ENCODE results near the gene EXO5. TPM values are rescaled to one million over a fixed set of nuclear protein-coding genes. Genes with fewer than 3 reads are reported as not detected.

The EXO5 gene
- total and polyA plus RNA-seq, 2 of the 13 experiments (the other 11 are each of a cell fraction or from before 2014, with no cell fraction given) = 9.9 to 20.5 TPM

GRCh38 chr1:40476924-40477677, 31.5 kb upstream of the EXO5 start, which contains the start of gene ZFP69 (continued):
- TF ChIP-seq SKI (IDR thresholded peaks at IDR 0.05; ENCODE audit: partially characterized antibody) (no peak), ZNF792 (CRISPR knock-in tag; IDR thresholded peaks at IDR 0.05) (0 out of 2 replicates have a peak, but pooled peaks have one; percentile 26), ZBTB38 (CRISPR knock-in tag; IDR thresholded peaks at IDR 0.05) (peak; percentile 19; the same call in 1 of the 2 replicates), ZSCAN31 (CRISPR knock-in tag; IDR thresholded peaks at IDR 0.05; ENCODE audit: low read depth) (0 out of 2 replicates have a peak, but pooled peaks have one; percentile 30), MEIS1 (CRISPR knock-in tag; IDR thresholded peaks at IDR 0.05; ENCODE audit: borderline replicate concordance) (no peak), BCL6 (CRISPR knock-in tag; IDR thresholded peaks at IDR 0.05) (no peak), ZFP90 (CRISPR knock-in tag; IDR thresholded peaks at IDR 0.05; ENCODE audit: borderline replicate concordance) (no peak; the same call in 1 of the 2 replicates), KLF9 (CRISPR knock-in tag; IDR thresholded peaks at IDR 0.05; ENCODE audit: low read depth) (no peak), ZNF10 (CRISPR knock-in tag; IDR thresholded peaks at IDR 0.05; ENCODE audit: borderline replicate concordance, low read depth) (no peak), RFXANK (CRISPR knock-in tag; IDR thresholded peaks at IDR 0.05) (no peak), ZNF747 (CRISPR knock-in tag; IDR thresholded peaks at IDR 0.05; ENCODE audit: borderline replicate concordance) (no peak), IKZF1 (IDR thresholded peaks at IDR 0.05) (no peak), TFDP1 (CRISPR knock-in tag; IDR thresholded peaks at IDR 0.05; ENCODE audit: borderline replicate concordance) (0 out of 2 replicates have a peak, but pooled peaks have one; percentile 47), ARNT (IDR thresholded peaks at IDR 0.05) (no peak), ZNF331 (CRISPR knock-in tag; IDR thresholded peaks at IDR 0.05) (0 out of 2 replicates have a peak, but pooled peaks have one; percentile 54), CENPX (CRISPR knock-in tag; IDR thresholded peaks at IDR 0.05) (no peak), FOXC1 (CRISPR knock-in tag; IDR thresholded peaks at IDR 0.05; ENCODE audit: borderline replicate concordance) (0 out of 2 replicates have a peak, but pooled peaks have one; percentile 47), ZFYVE20 (CRISPR knock-in tag; IDR thresholded peaks at IDR 0.05; ENCODE audit: borderline replicate concordance, low read depth) (no peak), E2F5 (CRISPR knock-in tag; conservative IDR thresholded peaks at IDR 0.05) (no peak), ZNF549 (CRISPR knock-in tag; IDR thresholded peaks at IDR 0.05) (no peak), ZNF652 (CRISPR knock-in tag; IDR thresholded peaks at IDR 0.05; ENCODE audit: borderline replicate concordance, low read depth) (no peak), ZNF720 (CRISPR knock-in tag; IDR thresholded peaks at IDR 0.05) (no peak), ZNF333 (CRISPR knock-in tag; IDR thresholded peaks at IDR 0.05; ENCODE audit: borderline replicate concordance) (0 out of 2 replicates have a peak, but pooled peaks have one; percentile 74), ZNF879 (CRISPR knock-in tag; IDR thresholded peaks at IDR 0.05) (no peak), STAG1 (CRISPR knock-in tag; IDR thresholded peaks at IDR 0.05) (no peak), ZNF205 (CRISPR knock-in tag; IDR thresholded peaks at IDR 0.05) (no peak), KMT2B (CRISPR knock-in tag; IDR thresholded peaks at IDR 0.05) (peak; percentile 87), ZSCAN20 (CRISPR knock-in tag; IDR thresholded peaks at IDR 0.05; ENCODE audit: borderline replicate concordance) (0 out of 2 replicates have a peak, but pooled peaks have one; percentile 71), MYNN (CRISPR knock-in tag; IDR thresholded peaks at IDR 0.05; ENCODE audit: low read depth) (no peak), SMAD9 (CRISPR knock-in tag; IDR thresholded peaks at IDR 0.05) (no peak), HNRNPLL (IDR thresholded peaks at IDR 0.05; ENCODE audit: low read depth, low read length, poor library complexity, severe bottlenecking) (peak; percentile 36), ZNF782 (CRISPR knock-in tag; IDR thresholded peaks at IDR 0.05; ENCODE audit: borderline replicate concordance) (no peak), ZNF567 (CRISPR knock-in tag; IDR thresholded peaks at IDR 0.05; ENCODE audit: borderline replicate concordance) (no peak)
